Measurements from ENCODE around the gene MAP3K8. TPM values are rescaled to one million over a fixed set of nuclear protein-coding genes. Genes with fewer than 3 reads are reported as not detected.

Gene MAP3K8
- total RNA-seq: 20.9 and 22.0 TPM in 2 replicates

- H3K27me3 Mint-ChIP-seq: no peaks in the 10 kb centered on the region
- H3K9me3 Mint-ChIP-seq: no peaks in the 10 kb centered on the region
- H3K36me3 Mint-ChIP-seq (ENCODE audit: low read depth): peaks cover 22% of the 10 kb centered on the region
- H3K27ac Mint-ChIP-seq: peak within 1 kb of the TSS; percentile 82
- peak; percentile 96 for DNase-seq
- intact Hi-C loops (cut with micrococcal nuclease): loop anchor here (1.0 to 10.0 kb wide), 7 partner anchors 16 to 1759 kb away; partner anchors contain the start of gene BAMBI
- H3K4me3 Mint-ChIP-seq: peak within 1 kb of the TSS; percentile 94
- peaks cover 55% of the 10 kb centered on the region for H3K4me1 Mint-ChIP-seq
Observed at GRCh38 chr10:30433730-30434272, at the start of gene MAP3K8. MAP3K8 (plus strand) TSS chr10:30434184; CDS start chr10:30438939, 4,755 bp downstream.

GRCh38 chr10:30384701-30385201, 49.2 kb upstream of the MAP3K8 start:
- intact Hi-C loops (cut with micrococcal nuclease): loop anchor here (1.0 kb wide), 1 partner anchor 25 kb away; no protein-coding TSS in a partner anchor
- no peak overlapping the region for H3K4me3 Mint-ChIP-seq
- no peaks in the 10 kb centered on the region for H3K9me3 Mint-ChIP-seq
- peak; percentile 68 for DNase-seq
- peaks cover 32% of the 10 kb centered on the region for H3K27me3 Mint-ChIP-seq
- no peak overlapping the region for H3K27ac Mint-ChIP-seq
- H3K4me1 Mint-ChIP-seq: no peaks in the 10 kb centered on the region
- H3K36me3 Mint-ChIP-seq (ENCODE audit: low read depth): no peaks in the 10 kb centered on the region

GRCh38 chr10:30386801-30387588, 47.0 kb upstream of the MAP3K8 start:
- Mint-ChIP-seq H3K27me3 (peaks cover 22% of the 10 kb centered on the region), H3K36me3 (ENCODE audit: low read depth) (no peaks in the 10 kb centered on the region)

GRCh38 chr10:30387646-30388243, 46.2 kb upstream of the MAP3K8 start:
- H3K4me3 Mint-ChIP-seq: no peak overlapping the region
- H3K36me3 Mint-ChIP-seq (ENCODE audit: low read depth): no peaks in the 10 kb centered on the region
- no peaks in the 10 kb centered on the region for H3K9me3 Mint-ChIP-seq
- DNase-seq: no peak
- peaks cover 23% of the 10 kb centered on the region for H3K27me3 Mint-ChIP-seq
- peaks cover 2% of the 10 kb centered on the region for H3K4me1 Mint-ChIP-seq
- intact Hi-C loops (cut with micrococcal nuclease): no loop called here
- H3K27ac Mint-ChIP-seq: no peak overlapping the region

More at GRCh38 chr10:30386801-30387588, 47.0 kb upstream of the MAP3K8 start:
- no peak for DNase-seq
- Mint-ChIP-seq H3K4me1 (no peaks in the 10 kb centered on the region), H3K27ac (no peak overlapping the region), H3K9me3 (no peaks in the 10 kb centered on the region), H3K4me3 (no peak overlapping the region)
- intact Hi-C loops (cut with micrococcal nuclease): no loop called here

GRCh38 chr10:30389543-30389942, 44.4 kb upstream of the MAP3K8 start:
- no peaks in the 10 kb centered on the region for H3K36me3 Mint-ChIP-seq (ENCODE audit: low read depth)
- H3K27me3 Mint-ChIP-seq: peaks cover 23% of the 10 kb centered on the region
- DNase-seq: no peak
- H3K4me3 Mint-ChIP-seq: no peak overlapping the region
- H3K4me1 Mint-ChIP-seq: peaks cover 2% of the 10 kb centered on the region
- intact Hi-C loops (cut with micrococcal nuclease): no loop called here
- H3K9me3 Mint-ChIP-seq: no peaks in the 10 kb centered on the region
- H3K27ac Mint-ChIP-seq: no peak overlapping the region

- Mint-ChIP-seq H3K27me3 (peaks cover 25% of the 10 kb centered on the region), H3K9me3 (no peaks in the 10 kb centered on the region), H3K27ac (no peak overlapping the region), H3K4me3 (no peak overlapping the region), H3K4me1 (peaks cover 2% of the 10 kb centered on the region), H3K36me3 (ENCODE audit: low read depth) (no peaks in the 10 kb centered on the region)
- no peak for DNase-seq
- intact Hi-C loops (cut with micrococcal nuclease): no loop called here
Observed at GRCh38 chr10:30390207-30390606, 43.8 kb upstream of the MAP3K8 start.

GRCh38 chr10:30391266-30391665, 42.7 kb upstream of the MAP3K8 start:
- Mint-ChIP-seq H3K27me3 (peaks cover 26% of the 10 kb centered on the region), H3K4me3 (no peak overlapping the region), H3K36me3 (ENCODE audit: low read depth) (no peaks in the 10 kb centered on the region), H3K4me1 (peaks cover 2% of the 10 kb centered on the region), H3K9me3 (no peaks in the 10 kb centered on the region), H3K27ac (no peak overlapping the region)
- DNase-seq: no peak
- intact Hi-C loops (cut with micrococcal nuclease): no loop called here

GRCh38 chr10:30392564-30392990, 41.4 kb upstream of the MAP3K8 start:
- Mint-ChIP-seq H3K36me3 (ENCODE audit: low read depth) (no peaks in the 10 kb centered on the region), H3K4me3 (peak overlapping the region; percentile 31), H3K4me1 (peaks cover 2% of the 10 kb centered on the region), H3K9me3 (no peaks in the 10 kb centered on the region), H3K27me3 (peaks cover 22% of the 10 kb centered on the region), H3K27ac (no peak overlapping the region)
- intact Hi-C loops (cut with micrococcal nuclease): loop anchor here (1.0 kb wide), 2 partner anchors 142 to 199 kb away; no protein-coding TSS in a partner anchor
- DNase-seq: peak; percentile 92

- Mint-ChIP-seq H3K27ac (no peak overlapping the region), H3K4me3 (no peak overlapping the region), H3K36me3 (ENCODE audit: low read depth) (no peaks in the 10 kb centered on the region), H3K27me3 (peaks cover 21% of the 10 kb centered on the region), H3K9me3 (no peaks in the 10 kb centered on the region), H3K4me1 (peaks cover 27% of the 10 kb centered on the region)
- no peak for DNase-seq
- intact Hi-C loops (cut with micrococcal nuclease): no loop called here
Observed at GRCh38 chr10:30396293-30396692, 37.7 kb upstream of the MAP3K8 start.

- Mint-ChIP-seq H3K4me3 (no peak overlapping the region), H3K4me1 (peaks cover 27% of the 10 kb centered on the region), H3K27me3 (peaks cover 21% of the 10 kb centered on the region), H3K36me3 (ENCODE audit: low read depth) (no peaks in the 10 kb centered on the region), H3K9me3 (no peaks in the 10 kb centered on the region), H3K27ac (no peak overlapping the region)
- DNase-seq: no peak
- intact Hi-C loops (cut with micrococcal nuclease): no loop called here
Observed at GRCh38 chr10:30396698-30397097, 37.3 kb upstream of the MAP3K8 start.

GRCh38 chr10:30398193-30398592, 35.8 kb upstream of the MAP3K8 start:
- Mint-ChIP-seq H3K4me3 (peak overlapping the region; percentile 15), H3K27me3 (peaks cover 16% of the 10 kb centered on the region), H3K9me3 (no peaks in the 10 kb centered on the region), H3K4me1 (peaks cover 25% of the 10 kb centered on the region), H3K36me3 (ENCODE audit: low read depth) (no peaks in the 10 kb centered on the region), H3K27ac (no peak overlapping the region)
- intact Hi-C loops (cut with micrococcal nuclease): no loop called here
- DNase-seq: peak; percentile 73

- Mint-ChIP-seq H3K4me3 (no peak overlapping the region), H3K27ac (no peak overlapping the region), H3K4me1 (peaks cover 25% of the 10 kb centered on the region), H3K36me3 (ENCODE audit: low read depth) (no peaks in the 10 kb centered on the region), H3K27me3 (peaks cover 12% of the 10 kb centered on the region), H3K9me3 (no peaks in the 10 kb centered on the region)
- peak; percentile 70 for DNase-seq
- intact Hi-C loops (cut with micrococcal nuclease): no loop called here
Observed at GRCh38 chr10:30398788-30399187, 35.2 kb upstream of the MAP3K8 start.

GRCh38 chr10:30403494-30403893, 30.5 kb upstream of the MAP3K8 start:
- Mint-ChIP-seq H3K27ac (no peak overlapping the region), H3K9me3 (peaks cover 10% of the 10 kb centered on the region), H3K4me3 (no peak overlapping the region), H3K36me3 (ENCODE audit: low read depth) (peaks cover 1% of the 10 kb centered on the region), H3K4me1 (peaks cover 17% of the 10 kb centered on the region), H3K27me3 (peaks cover 2% of the 10 kb centered on the region)
- intact Hi-C loops (cut with micrococcal nuclease): no loop called here
- no peak for DNase-seq

- no peak overlapping the region for H3K27ac Mint-ChIP-seq
- peaks cover 1% of the 10 kb centered on the region for H3K36me3 Mint-ChIP-seq (ENCODE audit: low read depth)
- H3K4me3 Mint-ChIP-seq: no peak overlapping the region
- intact Hi-C loops (cut with micrococcal nuclease): no loop called here
- no peak for DNase-seq
- H3K4me1 Mint-ChIP-seq: peaks cover 10% of the 10 kb centered on the region
- H3K9me3 Mint-ChIP-seq: peaks cover 10% of the 10 kb centered on the region
- H3K27me3 Mint-ChIP-seq: peaks cover 2% of the 10 kb centered on the region
Observed at GRCh38 chr10:30404540-30404939, 29.4 kb upstream of the MAP3K8 start.

All from activated CD4-positive, alpha-beta T cell treated with anti-CD3 and anti-CD28 coated beads, Interleukin-2, amount 10 ng/mL, durations not matched to agents 24 days and 14 days (primary cell).